ENCODE measurements around the gene ATG10. TPM values are rescaled to one million over a fixed set of nuclear protein-coding genes. Genes with fewer than 3 reads are reported as not detected.

Gene ATG10
- total RNA-seq, 1 experiment from 2014 or later: 11.8 TPM

- ChIA-PET CTCF (interaction anchor here (0.6 kb wide), 1 partner anchor 113 kb away, joined by 3 read pairs; no protein-coding TSS in a partner anchor), POLR2A (ENCODE audit: unreplicated experiment) (no interaction called here)
- H3K4me3 ChIP-seq (ENCODE audit: low read length): no peak overlapping the region
- H3K36me3 ChIP-seq (ENCODE audit: low read depth, low read length): no peaks in the 10 kb centered on the region
- H3K4me2 ChIP-seq (ENCODE audit: low read length): no peak overlapping the region
- no peak overlapping the region for H2AFZ ChIP-seq (ENCODE audit: low read length)
- no peak overlapping the region for H3K9ac ChIP-seq (ENCODE audit: low read length)
- no peaks in the 10 kb centered on the region for H3K79me2 ChIP-seq (ENCODE audit: low read length)
- no peaks in the 10 kb centered on the region for H3K9me3 ChIP-seq (ENCODE audit: low read length)
- H3K27ac ChIP-seq (ENCODE audit: low read length): no peak overlapping the region
- no peaks in the 10 kb centered on the region for H3K4me1 ChIP-seq (ENCODE audit: insufficient read depth, low read length)
- no peak for DNase-seq
- no peaks in the 10 kb centered on the region for H4K20me1 ChIP-seq (ENCODE audit: low read length)
- no TSS peak for BruUV-seq (replicated peaks)
- no peak for TF ChIP-seq EZH2 (IDR thresholded peaks at IDR 0.05; ENCODE audit: low read length, unreplicated experiment)
- no peak for TF ChIP-seq EZH2phosphoT487 (IDR thresholded peaks at IDR 0.05; ENCODE audit: borderline replicate concordance, low read length)
- no peak for TF ChIP-seq CTCF (conservative IDR thresholded peaks at IDR 0.05; ENCODE audit: low read depth, low read length)
- intact Hi-C loops (cut with micrococcal nuclease): no loop called here
- H3F3A ChIP-seq (ENCODE audit: low read length, unreplicated experiment): no peaks in the 10 kb centered on the region
- ATAC-seq: no peak
- no peaks in the 10 kb centered on the region for H3K9me2 ChIP-seq (replicated peaks; ENCODE audit: low read length)
- H3K27me3 ChIP-seq (ENCODE audit: low read length): no peaks in the 10 kb centered on the region
Observed at GRCh38 chr5:82129723-82130285, 158.0 kb downstream of the ATG10 start.

DNA sequence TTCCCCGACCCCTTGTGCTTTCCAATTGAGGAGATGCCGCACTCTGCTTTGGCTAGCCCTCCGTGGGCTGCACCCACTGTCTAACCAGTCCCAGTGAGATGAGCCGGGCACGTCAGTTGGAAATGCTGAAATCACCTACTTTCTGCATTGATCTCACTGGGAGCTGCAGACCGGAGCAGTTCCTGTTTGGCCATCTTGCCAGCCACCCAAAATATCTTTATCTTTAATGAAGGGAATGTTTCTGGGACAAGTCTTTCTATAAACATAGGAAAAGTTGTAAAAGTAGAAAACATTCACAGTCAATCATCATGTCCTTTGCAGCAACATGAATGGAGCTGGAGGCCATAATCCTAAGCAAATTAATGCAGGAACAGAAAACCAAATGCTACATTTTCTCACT is 158.8 kb downstream of the ATG10 start:
- H3K4me1 ChIP-seq (ENCODE audit: insufficient read depth, low read length): no peaks in the 10 kb centered on the region
- CTCF ChIA-PET: interaction anchor here (0.6 kb wide), 1 partner anchor 140 kb away, joined by 3 read pairs; no protein-coding TSS in a partner anchor

More for the DNA sequence above, 158.8 kb downstream of the ATG10 start:
- DNase-seq: no peak
- H3K9me3 ChIP-seq (ENCODE audit: low read length): no peaks in the 10 kb centered on the region
- H3F3A ChIP-seq (ENCODE audit: low read length, unreplicated experiment): no peaks in the 10 kb centered on the region
- H4K20me1 ChIP-seq (ENCODE audit: low read length): no peaks in the 10 kb centered on the region
- H3K27ac ChIP-seq (ENCODE audit: low read length): no peak overlapping the region
- no peaks in the 10 kb centered on the region for H3K36me3 ChIP-seq (ENCODE audit: low read depth, low read length)
- no peak overlapping the region for H3K4me2 ChIP-seq (ENCODE audit: low read length)
- H3K4me3 ChIP-seq (ENCODE audit: low read length): no peak overlapping the region
- intact Hi-C loops (cut with micrococcal nuclease): no loop called here
- no peaks in the 10 kb centered on the region for H3K9me2 ChIP-seq (replicated peaks; ENCODE audit: low read length)
- POLR2A ChIA-PET (ENCODE audit: unreplicated experiment): no interaction called here
- H2AFZ ChIP-seq (ENCODE audit: low read length): no peak overlapping the region
- no peaks in the 10 kb centered on the region for H3K79me2 ChIP-seq (ENCODE audit: low read length)
- TF ChIP-seq EZH2 (IDR thresholded peaks at IDR 0.05; ENCODE audit: low read length, unreplicated experiment) (no peak), CTCF (conservative IDR thresholded peaks at IDR 0.05; ENCODE audit: low read depth, low read length) (no peak), EZH2phosphoT487 (IDR thresholded peaks at IDR 0.05; ENCODE audit: borderline replicate concordance, low read length) (no peak)
- ATAC-seq: no peak
- H3K9ac ChIP-seq (ENCODE audit: low read length): no peak overlapping the region
- no peaks in the 10 kb centered on the region for H3K27me3 ChIP-seq (ENCODE audit: low read length)
- BruUV-seq (replicated peaks): no TSS peak
